Activated effector memory CD4-positive, alpha-beta T cell treated with anti-CD3 and anti-CD28 coated beads, Interleukin-2, amount 50 U/mL, for 16 hours (primary cell): ENCODE measurements around the gene OR2AP1.
"Not testable (repeated sequence)": the region's sequence is repeated elsewhere in the genome, so short reads cannot be mapped to it uniquely, and the experiment has no call there.

Source experiments
- DNase-seq: peaks from one replicate; pipeline ENCODE4 v3.0.0-alpha.2; 2020

The OR2AP1 gene

DNA sequence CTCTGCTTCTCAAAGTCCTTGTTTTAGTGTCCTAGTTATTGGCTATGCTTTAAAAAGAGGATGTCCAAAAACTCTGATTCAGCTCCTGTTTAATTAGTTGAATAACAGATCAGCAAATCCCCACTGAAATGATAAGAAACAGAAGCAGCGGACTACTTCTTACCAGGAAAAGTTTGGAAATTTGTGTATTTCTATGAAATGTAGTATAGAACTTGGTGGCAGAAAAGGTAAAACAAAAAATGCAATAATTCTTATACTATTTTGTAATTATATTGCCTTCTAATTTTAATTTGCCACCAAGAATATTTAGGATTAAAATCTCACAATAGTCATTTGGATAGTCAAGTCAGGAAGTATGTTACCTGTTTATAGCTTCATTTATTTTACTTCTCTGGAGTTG, at the start of gene OR2AP1:
TSS of gene OR2AP1 (plus strand) at position 301 of the 400 bp plus-strand sequence. CDS start 1,947 bp downstream, outside the sequence.
- DNase-seq, result no peak

GRCh38 chr12:55548235-55548634, 24.0 kb upstream of the OR2AP1 start:
- not testable (repeated sequence) for DNase-seq

DNA sequence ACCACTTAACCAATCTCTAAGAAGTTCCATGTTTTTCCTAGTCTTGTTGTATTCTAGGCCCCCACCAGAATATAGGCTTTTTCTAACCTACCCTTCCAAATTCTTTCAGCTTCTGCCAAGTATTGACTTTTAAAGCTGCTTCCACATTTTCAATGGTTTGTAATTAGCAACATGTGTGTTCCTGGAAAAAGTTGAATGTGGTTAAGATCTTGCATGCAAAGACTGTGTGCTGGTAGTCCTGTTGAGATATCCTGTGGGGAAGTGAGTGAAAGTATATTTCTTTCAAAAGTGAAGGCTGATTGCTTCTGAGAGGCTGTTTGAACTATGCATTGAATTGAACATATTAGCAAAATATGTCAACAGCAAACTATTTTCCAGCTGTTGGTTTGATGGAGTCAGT, 23.5 kb upstream of the OR2AP1 start:
- no peak for DNase-seq

GRCh38 chr12:55549302-55549701, 23.0 kb upstream of the OR2AP1 start, which contains the start of gene OR6C4:
Gene OR6C4, plus strand, starts transcription at chr12:55549602. Its CDS starts 1,625 bp downstream, at chr12:55551227.
- DNase-seq, result no peak

GRCh38 chr12:55554296-55554695, 18.0 kb upstream of the OR2AP1 start:
- DNase-seq, result no peak

- DNase-seq, result not testable (repeated sequence)
These were observed 2.2 kb upstream of the OR2AP1 start for GRCh38 chr12:55570060-55570459.

DNA sequence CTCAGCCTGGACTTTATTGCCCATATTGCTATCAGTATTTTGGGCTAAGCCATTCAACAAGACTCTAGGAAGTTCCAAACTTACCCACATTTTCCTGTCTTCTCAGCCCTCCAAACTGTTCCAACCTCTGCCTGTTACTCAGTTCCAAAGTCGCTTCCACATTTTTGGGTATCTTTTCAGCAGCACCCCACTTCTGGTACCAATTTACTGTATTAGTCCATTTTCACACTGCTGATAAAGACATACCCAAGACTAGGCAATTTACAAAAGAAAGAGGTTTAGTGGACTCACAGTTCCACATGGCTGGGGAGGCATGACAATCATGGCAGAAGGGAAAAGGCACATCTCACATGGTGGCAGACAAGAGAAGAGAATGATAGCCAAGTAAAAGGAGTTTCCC, 1.6 kb upstream of the OR2AP1 start:
- DNase-seq, result not testable (repeated sequence)

- DNase-seq, result no peak
These were observed 9.8 kb downstream of the OR2AP1 start for GRCh38 chr12:55582066-55582465.

GRCh38 chr12:55585817-55586216, 13.5 kb downstream of the OR2AP1 start:
- DNase-seq, result no peak

DNA sequence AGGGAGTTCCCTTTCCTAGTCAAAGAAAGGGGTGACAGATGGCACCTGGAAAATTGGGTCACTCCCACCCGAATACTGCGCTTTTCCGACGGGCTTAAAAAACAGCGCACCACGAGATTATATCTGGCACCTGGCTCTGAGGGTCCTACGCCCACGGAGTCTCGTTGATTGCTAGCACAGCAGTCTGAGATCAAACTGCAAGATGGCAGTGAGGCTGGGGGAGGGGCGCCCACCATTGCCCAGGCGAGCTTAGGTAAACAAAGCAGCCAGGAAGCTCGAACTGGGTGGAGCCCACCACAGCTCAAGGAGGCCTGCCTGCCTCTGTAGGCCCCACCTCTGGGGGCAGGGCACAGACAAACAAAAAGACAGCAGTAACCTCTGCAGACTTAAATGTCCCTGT, 17.9 kb downstream of the OR2AP1 start:
- DNase-seq, result not testable (repeated sequence)

DNA sequence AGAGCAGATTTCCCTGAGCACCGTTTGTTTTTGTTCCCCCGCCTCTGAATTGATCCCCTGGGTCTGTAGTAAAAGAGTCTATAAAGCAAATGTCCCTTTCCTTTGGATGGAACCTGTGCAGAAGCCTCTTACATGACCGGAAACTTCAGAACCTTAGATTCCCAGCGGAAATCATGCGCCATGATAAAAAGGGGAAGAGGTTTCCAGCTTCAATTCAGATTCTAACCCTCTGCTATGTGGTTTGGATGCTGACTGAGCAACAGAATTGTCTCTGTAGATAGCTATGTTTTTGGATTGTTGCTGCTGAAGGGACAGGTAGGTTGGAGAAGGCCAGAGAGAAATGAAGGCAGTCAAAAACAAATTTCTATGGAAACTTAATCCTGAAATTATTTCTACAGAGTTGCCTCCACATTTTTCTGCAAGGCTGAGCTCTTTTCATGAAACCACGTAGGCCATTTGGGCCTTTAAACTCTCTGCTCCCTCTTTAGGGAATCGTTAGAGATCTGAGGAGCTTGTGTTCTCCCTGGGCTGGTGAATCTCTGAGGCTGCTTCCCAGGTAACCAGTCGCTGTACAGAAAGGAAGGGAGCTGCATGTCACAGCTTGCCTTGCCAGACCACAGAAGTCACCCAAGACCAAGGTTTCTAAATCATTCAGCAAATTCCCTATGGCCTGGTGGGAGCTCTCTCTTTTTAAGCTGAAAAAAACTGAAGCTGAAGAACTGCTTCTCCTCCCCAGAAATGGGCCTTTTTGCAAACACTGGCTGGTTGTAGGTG, 35.7 kb downstream of the OR2AP1 start:
- DNase-seq, result no peak

- DNase-seq, result no peak
These were observed 38.3 kb downstream of the OR2AP1 start for GRCh38 chr12:55610598-55610997.

GRCh38 chr12:55612646-55613045, 40.4 kb downstream of the OR2AP1 start:
- DNase-seq, result no peak

DNA sequence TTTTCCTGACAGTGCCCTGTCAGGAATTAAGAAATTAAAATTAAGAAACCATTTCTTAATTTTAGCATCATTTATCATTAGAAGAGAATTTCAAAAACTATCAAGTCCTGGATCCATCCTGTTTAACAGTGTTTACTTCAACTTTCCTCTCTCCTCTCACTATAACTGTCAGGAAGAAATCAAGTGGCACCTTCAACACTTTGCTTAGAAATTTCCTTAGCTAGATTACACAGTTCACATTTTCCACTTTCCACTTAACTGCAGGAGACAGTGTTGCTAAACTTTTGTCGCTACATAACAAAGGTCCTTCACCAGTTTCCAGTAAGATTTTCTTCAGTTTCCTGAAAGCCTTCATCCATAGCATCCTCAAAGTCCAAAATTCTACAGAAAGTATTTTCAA, 42.5 kb downstream of the OR2AP1 start:
- DNase-seq, result no peak

DNA sequence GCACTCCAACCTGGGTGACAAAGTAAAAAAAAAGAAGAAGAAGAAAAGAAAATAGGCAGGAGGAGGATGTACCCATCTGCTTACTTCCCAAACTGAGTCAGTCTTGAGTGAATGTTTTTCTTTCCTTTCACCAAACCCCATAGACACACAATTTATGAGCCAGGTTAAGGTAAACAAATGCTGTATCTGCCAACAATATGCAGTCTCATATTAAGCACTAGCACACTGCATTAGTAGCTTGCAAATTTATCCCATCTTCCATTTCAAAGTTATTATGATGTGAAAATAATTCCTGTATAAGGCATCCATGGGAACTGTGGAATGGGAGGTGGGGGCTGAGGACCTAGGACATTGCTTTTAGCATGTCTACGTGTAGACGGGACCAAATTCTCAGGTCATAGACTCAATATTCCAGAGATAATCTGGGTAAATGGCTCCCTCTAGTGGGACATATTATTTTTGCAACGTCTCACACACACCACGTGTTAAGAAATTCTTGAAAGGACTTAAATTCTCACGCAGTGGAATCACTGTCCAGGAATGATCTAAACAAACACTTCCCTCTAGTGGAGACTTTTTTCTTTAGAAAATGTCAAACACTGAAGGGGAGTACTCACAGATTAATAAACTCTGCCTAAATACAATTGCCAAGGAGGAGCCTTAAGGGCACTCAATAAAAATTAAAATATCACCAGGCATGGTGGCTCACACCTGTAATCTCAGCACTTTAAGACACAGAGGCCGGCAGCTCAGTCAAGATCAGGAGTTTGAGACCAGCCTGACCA, 47.3 kb downstream of the OR2AP1 start:
- no peak for DNase-seq

DNA sequence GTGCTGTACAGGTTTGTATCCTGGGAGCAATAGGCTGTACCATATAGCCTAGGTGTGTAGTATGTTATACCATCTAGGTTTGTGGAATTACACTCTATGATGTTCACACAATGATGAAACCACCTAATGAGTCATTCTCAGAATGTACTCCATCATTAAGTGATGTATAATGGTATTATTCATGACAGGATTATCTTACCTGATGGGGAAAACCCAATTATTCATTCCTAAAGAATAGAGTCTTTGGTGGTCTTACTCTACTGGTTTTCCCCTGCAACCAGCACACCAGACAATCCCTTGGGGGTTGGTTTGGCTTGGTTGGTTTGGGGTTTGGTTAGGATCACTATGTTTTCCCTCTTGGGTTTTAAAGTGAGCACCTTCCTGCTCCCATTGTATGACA, 51.8 kb downstream of the OR2AP1 start:
- no peak for DNase-seq
